Kidney (tissue), 14 donors: ENCODE data around the gene FAM200C. TPM values are rescaled to one million over a fixed set of nuclear protein-coding genes. Genes with fewer than 3 reads are reported as not detected.

Source experiments
- DNase-seq, 5 donors: peaks; one replicate each; pipeline ENCODE4 v3.0.0-alpha.2; 2013 to 2020
- FAIRE-seq: peaks from 2 replicates; lab custom pipeline; 2012; peaks lifted over from hg19 to GRCh38; lab: Jason Lieb, UNC
- H3K27ac ChIP-seq, 2 donors: one replicate each; pipeline ENCODE4 v1.7.0; 2013; ENCODE audit warnings: low read depth in 2 of 2, low read length in 2 of 2, inconsistent platforms in 1 of 2
- H3K27me3 ChIP-seq: one replicate; pipeline ENCODE4 v1.7.1; 2013; ENCODE audit warnings: low read length, inconsistent platforms; ENCODE audit not compliant: control insufficient read depth, insufficient read depth
- H3K36me3 ChIP-seq, 3 donors: one replicate each; pipeline versions ENCODE4 v1.7.0 to v1.7.1; 2013; ENCODE audit warnings: low read length in 3 of 3, control low read depth in 1 of 3, inconsistent platforms in 1 of 3; ENCODE audit not compliant: insufficient read depth in 3 of 3, control insufficient read depth in 2 of 3
- H3K4me1 ChIP-seq, 3 donors: one replicate each; pipeline versions ENCODE4 v1.7.0 to v1.7.1; 2013; ENCODE audit warnings: low read length in 3 of 3, inconsistent platforms in 1 of 3, low read depth in 1 of 3; ENCODE audit not compliant: control insufficient read depth in 2 of 3, insufficient read depth in 2 of 3
- H3K4me3 ChIP-seq, 3 donors: one replicate each; pipeline versions ENCODE4 v1.7.0 to v1.8.1; 2013; ENCODE audit warnings: low read length in 3 of 3, control low read depth in 1 of 3, inconsistent platforms in 1 of 3
- H3K9ac ChIP-seq, 3 donors: one replicate each; pipeline versions ENCODE4 v1.7.0 to v1.7.1; 2013; ENCODE audit warnings: low read length in 3 of 3, control low read depth in 1 of 3, inconsistent platforms in 1 of 3
- H3K9me3 ChIP-seq, 3 donors: one replicate each; pipeline versions ENCODE4 v1.7.0 to v1.7.1; 2013; ENCODE audit warnings: low read length in 3 of 3, control low read depth in 1 of 3, inconsistent platforms in 1 of 3; ENCODE audit not compliant: control insufficient read depth in 2 of 3, insufficient read depth in 1 of 3
- CTCF ChIP-seq: IDR thresholded peaks from 3 replicates; pipeline ENCODE4 v1.5.1; 2012; ENCODE audit warnings: mild to moderate bottlenecking, moderate library complexity, borderline replicate concordance; ENCODE audit not compliant: insufficient read depth; ENCODE audit errors: extremely low read depth
- intact Hi-C: fragments of 100-400 bp; cut with DNase I; formaldehyde crosslinking; loops from one replicate; pipeline ENCODE4 v1.11.1; 2022
- polyA plus RNA-seq: library from polyadenylated mRNA; stranded (reverse); fragments of 350-450 nt; fragmentation: Illumina TruSeq; extraction: RNeasy Lipid Tissue Mini Kit (QIAGEN cat#74804); gene quantifications from one replicate; pipeline ENCODE4 v1.2.3, GENCODE V29; 2014; ENCODE audit warnings: low read depth, low replicate concordance; ENCODE audit not compliant: insufficient read depth
- total RNA-seq: library from RNA; stranded (reverse); fragmentation: NEBNext Ultra II Directional; extraction: Animal tissue kit (Norgen Biotek cat#: 25700); gene quantifications from one replicate; pipeline ENCODE4 v1.2.1, GENCODE V29; 2021
- donor health status: control.
- donor health status: control.
- donor health status: control.
- donor health status: control.
- donor health status: control.
- donor health status: DM: yes; HTN: yes; CAD: no.
- donor health status: Normal renal cell carcinoma (clear cell type).

Gene FAM200C
- total and polyA plus RNA-seq, 2 donors from 2014 or later = 4.8 to 5.3 TPM

DNA sequence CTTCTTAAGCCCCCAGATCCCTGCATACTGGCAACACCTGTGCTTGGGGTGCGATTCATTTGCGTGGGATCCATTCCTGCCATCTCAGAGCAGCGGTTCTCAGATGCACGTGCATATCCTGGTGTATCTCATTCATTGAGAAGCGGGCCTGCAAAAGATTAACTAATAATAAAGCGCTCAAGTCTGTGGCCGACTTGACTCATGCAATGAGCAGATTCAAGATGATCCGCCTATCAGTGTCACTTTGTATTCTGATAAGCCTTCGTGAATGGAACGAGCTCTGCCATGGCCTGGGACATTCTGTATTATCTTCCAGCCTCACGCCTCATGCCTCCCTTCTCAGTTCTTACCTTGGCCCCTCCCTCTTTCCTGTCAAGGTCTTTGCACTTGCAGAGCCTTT, 51.8 kb downstream of the FAM200C start:
- intact Hi-C loops = loop anchor here (5.0 kb wide), 1 partner anchor 151 kb away; no protein-coding TSS in a partner anchor
- no peak for DNase-seq
- Histone ChIP-seq H3K36me3 (no peaks in the 10 kb centered on the region), H3K27me3 (no peaks in the 10 kb centered on the region), H3K9me3 (no peaks in the 10 kb centered on the region), H3K4me1 (peaks cover 0 to 3% (median 0%) of the 10 kb centered on the region in 3 donors), H3K4me3 (no peak overlapping the region), H3K27ac (no peak overlapping the region), H3K9ac (no peak overlapping the region)
- FAIRE-seq = no peak
- TF ChIP-seq CTCF = no peak

GRCh38 chr5:160347448-160347847, 52.4 kb downstream of the FAM200C start:
- H3K27ac ChIP-seq = no peak overlapping the region
- no peaks in the 10 kb centered on the region for H3K9me3 ChIP-seq
- no peaks in the 10 kb centered on the region for H3K27me3 ChIP-seq
- H3K4me3 ChIP-seq = no peak overlapping the region
- H3K9ac ChIP-seq = no peak overlapping the region
- H3K4me1 ChIP-seq = peaks cover 0 to 3% (median 0%) of the 10 kb centered on the region in 3 donors
- no peak for DNase-seq
- no peaks in the 10 kb centered on the region for H3K36me3 ChIP-seq
- intact Hi-C loops = loop anchor here (5.0 kb wide), 1 partner anchor 150 kb away; no protein-coding TSS in a partner anchor
- no peak for FAIRE-seq
- no peak for TF ChIP-seq CTCF

Other genes with a start within 250 kb of the FAM200C start
- not detected for gene FABP6, start 170.5 kb downstream of the FAM200C start, total RNA-seq
- gene FABP6, start 170.5 kb downstream of the FAM200C start, polyA plus RNA-seq = not detected
- gene CCNJL, start 87.5 kb downstream of the FAM200C start, total RNA-seq = 1.6 TPM
- gene CCNJL, start 87.5 kb downstream of the FAM200C start, polyA plus RNA-seq = 3.8 TPM
- gene C1QTNF2, start 29.4 kb downstream of the FAM200C start, total RNA-seq = 2.8 TPM
- gene C1QTNF2, start 29.4 kb downstream of the FAM200C start, polyA plus RNA-seq = 1.4 TPM
- gene SLU7, start 19.0 kb upstream of the FAM200C start, total RNA-seq = 56.9 TPM
- 41.7 TPM for gene SLU7, start 19.0 kb upstream of the FAM200C start, polyA plus RNA-seq
- gene PTTG1, start 21.8 kb upstream of the FAM200C start, total RNA-seq = 2.5 TPM
- 4.4 TPM for gene PTTG1, start 21.8 kb upstream of the FAM200C start, polyA plus RNA-seq